ENCODE results near the gene NOMO2. TPM values are rescaled to one million over a fixed set of nuclear protein-coding genes. Genes with fewer than 3 reads are reported as not detected.
"Not testable (repeated sequence)": the region's sequence is repeated elsewhere in the genome, so short reads cannot be mapped to it uniquely, and the experiment has no call there.

NOMO2 gene, protein sequence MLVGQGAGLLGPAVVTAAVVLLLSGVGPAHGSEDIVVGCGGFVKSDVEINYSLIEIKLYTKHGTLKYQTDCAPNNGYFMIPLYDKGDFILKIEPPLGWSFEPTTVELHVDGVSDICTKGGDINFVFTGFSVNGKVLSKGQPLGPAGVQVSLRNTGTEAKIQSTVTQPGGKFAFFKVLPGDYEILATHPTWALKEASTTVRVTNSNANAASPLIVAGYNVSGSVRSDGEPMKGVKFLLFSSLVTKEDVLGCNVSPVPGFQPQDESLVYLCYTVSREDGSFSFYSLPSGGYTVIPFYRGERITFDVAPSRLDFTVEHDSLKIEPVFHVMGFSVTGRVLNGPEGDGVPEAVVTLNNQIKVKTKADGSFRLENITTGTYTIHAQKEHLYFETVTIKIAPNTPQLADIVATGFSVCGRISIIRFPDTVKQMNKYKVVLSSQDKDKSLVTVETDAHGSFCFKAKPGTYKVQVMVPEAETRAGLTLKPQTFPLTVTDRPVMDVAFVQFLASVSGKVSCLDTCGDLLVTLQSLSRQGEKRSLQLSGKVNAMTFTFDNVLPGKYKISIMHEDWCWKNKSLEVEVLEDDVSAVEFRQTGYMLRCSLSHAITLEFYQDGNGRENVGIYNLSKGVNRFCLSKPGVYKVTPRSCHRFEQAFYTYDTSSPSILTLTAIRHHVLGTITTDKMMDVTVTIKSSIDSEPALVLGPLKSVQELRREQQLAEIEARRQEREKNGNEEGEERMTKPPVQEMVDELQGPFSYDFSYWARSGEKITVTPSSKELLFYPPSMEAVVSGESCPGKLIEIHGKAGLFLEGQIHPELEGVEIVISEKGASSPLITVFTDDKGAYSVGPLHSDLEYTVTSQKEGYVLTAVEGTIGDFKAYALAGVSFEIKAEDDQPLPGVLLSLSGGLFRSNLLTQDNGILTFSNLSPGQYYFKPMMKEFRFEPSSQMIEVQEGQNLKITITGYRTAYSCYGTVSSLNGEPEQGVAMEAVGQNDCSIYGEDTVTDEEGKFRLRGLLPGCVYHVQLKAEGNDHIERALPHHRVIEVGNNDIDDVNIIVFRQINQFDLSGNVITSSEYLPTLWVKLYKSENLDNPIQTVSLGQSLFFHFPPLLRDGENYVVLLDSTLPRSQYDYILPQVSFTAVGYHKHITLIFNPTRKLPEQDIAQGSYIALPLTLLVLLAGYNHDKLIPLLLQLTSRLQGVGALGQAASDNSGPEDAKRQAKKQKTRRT
- total RNA-seq: 100 to 1,000 TPM in 1 of 4 donors, 10 to 100 TPM in 3; 63.2 to 108 (median 77.4) TPM

DNA sequence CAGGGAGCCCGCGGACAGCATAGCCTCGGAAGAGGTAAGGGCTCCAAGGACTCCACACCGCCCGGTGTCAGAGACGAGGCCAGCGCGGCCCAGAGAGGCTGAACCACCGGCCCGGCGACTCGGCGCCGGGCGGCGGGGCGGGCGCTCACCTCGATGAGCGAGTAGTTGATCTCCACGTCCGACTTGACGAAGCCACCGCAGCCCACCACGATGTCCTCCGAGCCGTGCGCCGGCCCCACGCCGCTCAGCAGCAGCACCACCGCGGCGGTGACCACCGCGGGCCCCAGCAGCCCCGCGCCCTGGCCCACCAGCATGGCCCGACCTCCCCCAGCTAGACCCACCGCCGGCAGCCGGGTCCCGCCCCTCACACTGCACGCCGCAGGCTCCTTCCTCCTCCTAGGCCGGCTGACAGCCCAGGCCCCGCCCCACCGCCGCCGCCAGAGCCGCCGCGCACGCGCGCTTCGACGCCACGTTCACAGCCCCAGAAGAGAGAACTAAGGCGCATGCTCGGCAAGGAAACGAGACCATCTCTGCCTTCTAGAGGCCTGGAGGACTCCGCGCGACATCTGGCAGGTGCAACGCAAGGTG lies at the start of gene NOMO2:
Gene NOMO2, minus strand, starts transcription at position 371 of the 588 bp plus-strand sequence. Its CDS starts 57 bp downstream, at position 314.
- WGBS, 2 donors: 0% methylated on average over 6 of the region's 66 CpGs; no CpG with 5 or more reads in 1 of the 2 donors
- intact Hi-C loops (cut with DNase I): not testable (repeated sequence)

DNA sequence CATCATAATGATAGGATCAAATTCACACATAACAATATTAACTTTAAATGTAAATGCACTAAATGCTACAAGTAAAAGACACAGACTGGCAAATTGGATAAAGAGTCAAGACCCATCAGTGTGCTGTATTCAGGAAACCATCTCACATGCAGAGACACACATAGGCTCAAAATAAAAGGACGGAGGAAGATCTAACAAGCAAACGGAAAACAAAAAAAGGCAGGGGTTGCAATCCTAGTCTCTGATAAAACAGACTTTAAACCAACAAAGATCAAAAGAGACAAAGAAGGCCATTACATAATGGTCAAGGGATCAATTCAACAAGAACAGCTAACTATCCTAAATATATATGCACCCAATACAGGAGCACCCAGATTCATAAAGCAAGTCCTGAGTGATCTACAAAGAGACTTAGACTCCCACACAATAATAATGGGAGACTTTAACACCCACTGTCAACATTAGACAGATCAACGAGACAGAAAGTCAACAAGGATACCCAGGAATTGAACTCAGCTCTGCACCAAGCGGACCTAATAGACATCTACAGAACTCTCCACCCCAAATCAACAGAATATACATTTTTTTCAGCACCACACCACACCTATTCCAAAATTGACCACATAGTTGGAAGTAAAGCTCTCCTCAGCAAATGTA lies 48.4 kb upstream of the NOMO2 start:
- H3K4me1 ChIP-seq; H3K27me3 ChIP-seq; H3K36me3 ChIP-seq; intact Hi-C loops (cut with DNase I); H3K27ac ChIP-seq; DNase-seq; H3K9me3 ChIP-seq; H3K4me3 ChIP-seq (replicated peaks in 1 of 3): not testable (repeated sequence)
- 81 to 96% methylated on average over 3 to 4 of the region's 4 CpGs for WGBS, 2 donors

More for the DNA sequence above, at the start of gene NOMO2:
- TF ChIP-seq, protein P1, sequence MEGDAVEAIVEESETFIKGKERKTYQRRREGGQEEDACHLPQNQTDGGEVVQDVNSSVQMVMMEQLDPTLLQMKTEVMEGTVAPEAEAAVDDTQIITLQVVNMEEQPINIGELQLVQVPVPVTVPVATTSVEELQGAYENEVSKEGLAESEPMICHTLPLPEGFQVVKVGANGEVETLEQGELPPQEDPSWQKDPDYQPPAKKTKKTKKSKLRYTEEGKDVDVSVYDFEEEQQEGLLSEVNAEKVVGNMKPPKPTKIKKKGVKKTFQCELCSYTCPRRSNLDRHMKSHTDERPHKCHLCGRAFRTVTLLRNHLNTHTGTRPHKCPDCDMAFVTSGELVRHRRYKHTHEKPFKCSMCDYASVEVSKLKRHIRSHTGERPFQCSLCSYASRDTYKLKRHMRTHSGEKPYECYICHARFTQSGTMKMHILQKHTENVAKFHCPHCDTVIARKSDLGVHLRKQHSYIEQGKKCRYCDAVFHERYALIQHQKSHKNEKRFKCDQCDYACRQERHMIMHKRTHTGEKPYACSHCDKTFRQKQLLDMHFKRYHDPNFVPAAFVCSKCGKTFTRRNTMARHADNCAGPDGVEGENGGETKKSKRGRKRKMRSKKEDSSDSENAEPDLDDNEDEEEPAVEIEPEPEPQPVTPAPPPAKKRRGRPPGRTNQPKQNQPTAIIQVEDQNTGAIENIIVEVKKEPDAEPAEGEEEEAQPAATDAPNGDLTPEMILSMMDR (IDR thresholded peaks at IDR 0.05): peak in 1 of 6 experiments; percentile 54
- H3K27ac ChIP-seq, H3K9me3 ChIP-seq, H3K4me1 ChIP-seq, H3K27me3 ChIP-seq, H3K36me3 ChIP-seq: not testable (repeated sequence)
- DNase-seq: peak; percentile 88 to 89
- peak within 1 kb of the TSS in 1 of 3 donors; percentile 48 for H3K4me3 ChIP-seq (replicated peaks in 1 of 3)

DNA sequence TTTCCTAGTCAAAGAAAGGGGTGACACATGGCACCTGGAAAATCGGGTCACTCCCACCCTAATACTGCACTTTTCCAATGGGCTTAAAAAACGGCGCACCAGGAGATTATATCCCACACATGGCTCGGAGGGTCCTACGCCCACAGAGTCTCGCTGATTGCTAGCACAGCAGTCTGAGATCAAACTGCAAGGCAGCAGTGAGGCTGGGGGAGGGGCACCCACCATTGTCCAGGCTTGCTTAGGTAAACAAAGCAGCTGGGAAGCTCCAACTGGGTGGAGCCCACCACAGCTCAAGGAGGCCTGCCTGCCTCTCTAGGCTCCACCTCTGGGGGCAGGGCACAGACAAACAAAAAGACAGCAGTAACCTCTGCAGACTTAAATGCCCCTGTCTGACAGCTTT lies 46.4 kb upstream of the NOMO2 start:
- H3K9me3 ChIP-seq; H3K4me3 ChIP-seq (replicated peaks in 1 of 3); H3K36me3 ChIP-seq; H3K27me3 ChIP-seq; H3K27ac ChIP-seq; intact Hi-C loops (cut with DNase I); DNase-seq; H3K4me1 ChIP-seq: not testable (repeated sequence)
- WGBS, 2 donors: 95 to 100% methylated on average over 2 to 6 of the region's 6 CpGs

DNA sequence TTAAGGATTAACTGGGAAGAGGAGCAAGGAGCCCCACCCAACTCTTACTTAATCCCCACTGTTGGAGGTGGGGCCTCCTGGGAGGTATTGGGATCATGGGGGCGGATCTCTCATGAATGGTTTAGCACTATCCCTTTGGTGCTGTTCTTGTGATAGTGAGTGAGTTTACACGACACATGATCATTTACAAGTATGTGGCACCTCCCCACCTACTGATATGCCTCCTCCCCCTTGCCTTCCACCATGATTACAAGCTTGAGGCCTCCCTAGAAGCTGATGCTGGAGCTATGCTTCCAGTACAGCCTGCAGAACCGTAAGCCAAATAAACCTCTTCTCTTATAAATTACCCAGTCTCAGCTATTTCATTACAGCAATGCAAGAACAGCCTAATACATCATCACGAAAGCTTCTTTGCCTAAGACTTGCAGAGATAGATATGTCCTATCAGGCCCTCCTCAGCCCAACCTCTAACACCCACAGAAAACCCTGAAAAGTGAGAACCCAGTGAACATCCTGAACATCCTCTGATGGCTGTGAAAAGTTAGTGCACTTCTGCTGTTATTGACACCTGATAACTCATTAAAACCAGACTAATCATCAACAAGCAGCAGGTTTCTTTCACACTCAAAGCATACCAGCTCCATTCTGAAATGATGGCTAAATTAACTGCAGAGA lies 41.8 kb upstream of the NOMO2 start:
- H3K27ac ChIP-seq; DNase-seq; H3K4me1 ChIP-seq; H3K9me3 ChIP-seq; H3K36me3 ChIP-seq; intact Hi-C loops (cut with DNase I); H3K4me3 ChIP-seq (replicated peaks in 1 of 3); H3K27me3 ChIP-seq: not testable (repeated sequence)
- WGBS, 2 donors: 83% methylated on average over 1 of the region's 4 CpGs; no CpG with 5 or more reads in 1 of the 2 donors

DNA sequence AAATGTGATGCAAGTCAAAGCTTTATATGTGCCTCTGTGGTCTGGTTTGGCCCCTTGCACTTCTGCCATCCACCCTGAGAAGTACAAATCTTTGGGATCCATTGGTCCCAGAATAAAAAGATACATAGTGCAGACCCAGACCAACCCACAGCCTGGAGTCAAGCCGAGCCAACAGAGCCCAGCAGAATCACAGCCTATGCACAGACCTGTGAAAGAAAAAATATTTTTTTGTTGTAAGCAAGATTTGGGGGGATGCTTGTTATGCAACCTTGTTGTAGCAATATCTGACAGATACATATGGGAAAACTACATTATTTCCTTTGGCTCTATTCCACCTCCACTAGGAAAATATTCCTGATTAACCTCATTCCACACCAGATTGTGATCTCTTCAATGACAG lies 36.7 kb upstream of the NOMO2 start:
- H3K27me3 ChIP-seq; H3K27ac ChIP-seq; intact Hi-C loops (cut with DNase I); H3K9me3 ChIP-seq; H3K4me1 ChIP-seq; H3K4me3 ChIP-seq (replicated peaks in 1 of 3); H3K36me3 ChIP-seq; DNase-seq: not testable (repeated sequence)
- WGBS, 2 donors: 95 to 100% methylated on average over 1 of the region's 1 CpG

DNA sequence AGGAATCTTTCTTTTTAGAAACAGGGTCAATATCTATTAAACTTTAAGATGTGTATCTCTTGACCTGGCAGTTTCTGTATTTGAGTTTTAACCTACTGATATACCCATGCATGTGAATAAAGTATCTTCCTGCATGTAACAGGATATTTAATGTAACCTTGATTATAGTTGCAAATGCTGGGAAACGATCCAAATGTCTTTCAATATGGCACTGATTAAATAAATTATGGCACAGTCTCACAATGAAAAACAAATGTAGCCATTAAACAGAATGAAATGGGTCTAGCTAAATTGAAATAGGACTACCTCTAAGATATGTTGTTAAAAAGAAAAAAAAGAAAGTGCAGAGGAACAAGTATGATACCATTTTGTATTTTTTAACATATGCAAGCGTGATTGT lies 35.8 kb upstream of the NOMO2 start:
- WGBS, 2 donors: 81 to 88% methylated on average over 1 to 2 of the region's 2 CpGs
- H3K4me3 ChIP-seq (replicated peaks in 1 of 3); intact Hi-C loops (cut with DNase I); H3K9me3 ChIP-seq; H3K4me1 ChIP-seq; H3K27ac ChIP-seq; H3K27me3 ChIP-seq; H3K36me3 ChIP-seq; DNase-seq: not testable (repeated sequence)

DNA sequence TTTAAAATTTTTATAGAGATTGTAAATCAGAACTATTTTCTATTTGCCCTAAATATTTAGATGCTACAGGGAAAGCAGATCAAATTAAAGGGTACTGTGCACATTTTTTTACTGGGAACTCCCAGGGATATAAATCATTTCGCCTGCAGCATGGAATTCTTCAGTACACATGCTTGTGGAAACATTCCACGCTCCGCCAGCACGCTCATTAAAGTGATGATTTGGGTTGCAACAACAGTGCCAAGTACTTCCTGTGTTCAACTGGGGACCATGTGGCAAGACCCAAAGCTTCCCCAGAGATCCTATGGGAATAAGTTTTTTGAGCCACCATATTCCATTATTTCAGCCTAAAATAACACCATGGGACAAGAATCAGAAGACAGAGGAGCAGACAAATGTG lies 35.4 kb upstream of the NOMO2 start:
- H3K9me3 ChIP-seq; H3K4me1 ChIP-seq; H3K27ac ChIP-seq; intact Hi-C loops (cut with DNase I); H3K27me3 ChIP-seq; H3K36me3 ChIP-seq; H3K4me3 ChIP-seq (replicated peaks in 1 of 3): not testable (repeated sequence)
- 29 to 42% methylated on average over 4 of the region's 4 CpGs for WGBS, 2 donors
- peak in 1 of 2 donors; percentile 4 for DNase-seq

DNA sequence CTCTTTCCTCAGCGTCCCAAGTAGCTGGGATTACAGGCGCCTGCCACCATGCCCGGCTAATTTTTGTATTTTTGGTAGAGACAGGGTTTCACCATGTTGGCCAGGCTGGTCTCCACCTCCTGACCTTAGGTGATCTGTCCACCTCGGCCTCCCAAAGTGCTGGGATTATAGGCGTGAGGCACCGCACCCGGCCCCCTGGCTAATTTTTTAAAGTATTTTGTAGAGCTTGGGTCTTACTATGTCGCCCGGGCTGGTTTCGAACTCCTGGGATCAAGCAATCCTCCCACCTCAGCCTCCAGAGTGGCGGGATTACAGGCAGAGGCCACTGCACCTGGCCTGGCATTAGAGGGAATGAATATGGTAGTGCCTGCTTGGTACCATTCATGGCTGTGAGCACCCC lies 33.9 kb upstream of the NOMO2 start:
- DNase-seq; H3K9me3 ChIP-seq; H3K36me3 ChIP-seq; H3K4me1 ChIP-seq; H3K4me3 ChIP-seq (replicated peaks in 1 of 3); intact Hi-C loops (cut with DNase I); H3K27me3 ChIP-seq; H3K27ac ChIP-seq: not testable (repeated sequence)
- 96 to 100% methylated on average over 10 to 11 of the region's 11 CpGs for WGBS, 2 donors

DNA sequence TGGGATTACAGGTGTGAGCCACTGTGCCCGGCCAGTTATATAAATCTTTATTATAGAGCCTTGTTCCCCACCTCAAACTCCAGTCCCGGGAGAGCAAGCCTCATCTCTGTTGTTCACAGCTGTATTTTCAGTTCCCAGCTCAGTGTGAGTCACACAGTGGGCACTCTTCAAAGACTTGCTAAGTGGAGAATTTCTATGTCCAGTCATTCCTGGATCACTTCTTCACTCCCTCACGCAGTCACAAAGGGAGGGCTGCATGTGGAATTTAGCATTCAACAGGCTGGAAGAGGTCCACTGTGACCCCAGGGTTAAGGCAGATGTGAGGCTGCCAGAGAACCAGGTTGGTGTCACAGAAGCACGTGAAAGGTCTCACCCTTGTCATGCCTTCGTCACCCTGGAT lies 33.0 kb upstream of the NOMO2 start:
- intact Hi-C loops (cut with DNase I); H3K36me3 ChIP-seq; H3K4me3 ChIP-seq (replicated peaks in 1 of 3); H3K4me1 ChIP-seq; H3K9me3 ChIP-seq; DNase-seq; H3K27ac ChIP-seq; H3K27me3 ChIP-seq: not testable (repeated sequence)
- WGBS, 2 donors: 73 to 86% methylated on average over 5 of the region's 5 CpGs

DNA sequence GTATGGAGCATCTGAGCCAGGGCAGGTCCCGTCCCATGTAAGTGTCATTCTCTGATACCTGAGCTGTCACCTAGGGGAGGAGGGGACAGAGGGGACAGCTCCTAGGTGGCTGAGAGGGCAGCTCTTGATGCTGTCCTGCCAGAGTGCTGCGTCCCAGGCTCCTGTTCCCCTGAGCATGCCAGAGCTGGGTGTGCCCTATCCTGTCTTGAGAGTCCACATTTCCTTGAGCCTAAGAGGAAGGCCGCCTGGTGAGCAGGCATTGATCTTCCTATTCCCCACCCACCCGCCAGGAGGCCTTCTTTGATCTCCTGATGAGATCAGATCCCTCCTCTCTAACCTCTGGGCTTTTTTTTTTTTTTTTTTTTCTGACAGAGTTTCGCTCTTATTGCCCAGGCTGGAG lies 32.0 kb upstream of the NOMO2 start:
- H3K4me3 ChIP-seq (replicated peaks in 1 of 3); H3K4me1 ChIP-seq; H3K9me3 ChIP-seq; H3K27ac ChIP-seq; H3K27me3 ChIP-seq; DNase-seq; intact Hi-C loops (cut with DNase I); H3K36me3 ChIP-seq: not testable (repeated sequence)
- WGBS, 2 donors: 76 to 82% methylated on average over 5 of the region's 5 CpGs
